ENCODE measurements around the gene CALR3.

GRCh38 chr19:16542045-16542909, 46.3 kb upstream of the CALR3 start, which contains the start of gene CHERP:
- TF ChIP-seq MAX (IDR thresholded peaks at IDR 0.05) (peak; percentile 83), NFIC (IDR thresholded peaks at IDR 0.05) (no peak), EP300 (IDR thresholded peaks at IDR 0.05; ENCODE audit: borderline replicate concordance) (no peak; the same call in 1 of the 2 replicates), YY1 (IDR thresholded peaks at IDR 0.05; ENCODE audit: low read depth) (0 out of 2 replicates have a peak, but pooled peaks have one; percentile 17)
